ENCODE data around the gene SNTG2.

GRCh38 chr2:987789-988188 is 37.1 kb downstream of the SNTG2 start:
- TF ChIP-seq, protein P1, sequence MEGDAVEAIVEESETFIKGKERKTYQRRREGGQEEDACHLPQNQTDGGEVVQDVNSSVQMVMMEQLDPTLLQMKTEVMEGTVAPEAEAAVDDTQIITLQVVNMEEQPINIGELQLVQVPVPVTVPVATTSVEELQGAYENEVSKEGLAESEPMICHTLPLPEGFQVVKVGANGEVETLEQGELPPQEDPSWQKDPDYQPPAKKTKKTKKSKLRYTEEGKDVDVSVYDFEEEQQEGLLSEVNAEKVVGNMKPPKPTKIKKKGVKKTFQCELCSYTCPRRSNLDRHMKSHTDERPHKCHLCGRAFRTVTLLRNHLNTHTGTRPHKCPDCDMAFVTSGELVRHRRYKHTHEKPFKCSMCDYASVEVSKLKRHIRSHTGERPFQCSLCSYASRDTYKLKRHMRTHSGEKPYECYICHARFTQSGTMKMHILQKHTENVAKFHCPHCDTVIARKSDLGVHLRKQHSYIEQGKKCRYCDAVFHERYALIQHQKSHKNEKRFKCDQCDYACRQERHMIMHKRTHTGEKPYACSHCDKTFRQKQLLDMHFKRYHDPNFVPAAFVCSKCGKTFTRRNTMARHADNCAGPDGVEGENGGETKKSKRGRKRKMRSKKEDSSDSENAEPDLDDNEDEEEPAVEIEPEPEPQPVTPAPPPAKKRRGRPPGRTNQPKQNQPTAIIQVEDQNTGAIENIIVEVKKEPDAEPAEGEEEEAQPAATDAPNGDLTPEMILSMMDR (conservative IDR thresholded peaks at IDR 0.05 in 1 of 2, IDR thresholded peaks at IDR 0.05 in 1 of 2; ENCODE audit: low read depth in 1 of 2, low read length in 2 of 2) = no peak
- no peak for TF ChIP-seq EZH2 (IDR thresholded peaks at IDR 0.05; ENCODE audit: low read length, missing control alignments)
